NCI-H146 treated with DMSO at 0.1 percent for 48 hours (cell line): Measurements from ENCODE around the gene RHOB.
"Not testable (repeated sequence)": the region's sequence is repeated elsewhere in the genome, so short reads cannot be mapped to it uniquely, and the experiment has no call there.

Source experiments
- DNase-seq: peaks from one replicate; lab custom pipeline; 2025; ENCODE audit not compliant: unreplicated experiment; lab: John Stamatoyannopoulos, UW

The RHOB gene

GRCh38 chr2:20446917-20447436, at the start of gene RHOB:
Gene RHOB (plus strand): TSS chr2:20447074. CDS start chr2:20447466, 392 bp downstream.
- peak; percentile 89 for DNase-seq

- no peak for DNase-seq
Measured at GRCh38 chr2:20397811-20398447, 48.9 kb upstream of the RHOB start.

- no peak for DNase-seq
Measured at GRCh38 chr2:20398956-20399567, 47.8 kb upstream of the RHOB start.

GRCh38 chr2:20400306-20400705, 46.6 kb upstream of the RHOB start:
- DNase-seq, result no peak

- DNase-seq, result no peak
Measured at GRCh38 chr2:20400787-20401488, 45.9 kb upstream of the RHOB start.

GRCh38 chr2:20401489-20401835, 45.4 kb upstream of the RHOB start:
- no peak for DNase-seq

GRCh38 chr2:20403774-20404312, 43.0 kb upstream of the RHOB start:
- no peak for DNase-seq

GRCh38 chr2:20404950-20405349, 41.9 kb upstream of the RHOB start:
- DNase-seq, result no peak

- DNase-seq, result no peak
Measured at GRCh38 chr2:20409039-20409438, 37.8 kb upstream of the RHOB start.

GRCh38 chr2:20410556-20411277, 36.2 kb upstream of the RHOB start:
- DNase-seq, result no peak

GRCh38 chr2:20411361-20411894, 35.4 kb upstream of the RHOB start:
- DNase-seq, result no peak

GRCh38 chr2:20414806-20415205, 32.1 kb upstream of the RHOB start:
- DNase-seq, result no peak

- no peak for DNase-seq
Measured at GRCh38 chr2:20415511-20415918, 31.4 kb upstream of the RHOB start.

- no peak for DNase-seq
Measured at GRCh38 chr2:20416723-20417122, 30.2 kb upstream of the RHOB start.

GRCh38 chr2:20417230-20417821, 29.5 kb upstream of the RHOB start:
- not testable (repeated sequence) for DNase-seq

- DNase-seq, result no peak
Measured at GRCh38 chr2:20418519-20418918, 28.4 kb upstream of the RHOB start.

- no peak for DNase-seq
Measured at GRCh38 chr2:20419007-20419576, 27.8 kb upstream of the RHOB start.

GRCh38 chr2:20419752-20420151, 27.1 kb upstream of the RHOB start:
- DNase-seq, result no peak

- no peak for DNase-seq
Measured at GRCh38 chr2:20421336-20421987, 25.4 kb upstream of the RHOB start.

GRCh38 chr2:20421988-20422370, 24.9 kb upstream of the RHOB start:
- DNase-seq, result no peak
